Stimulated activated CD4-positive, alpha-beta T cell treated with anti-CD3 and anti-CD28 coated beads, Interleukin-12 subunit alpha, Interleukin-12 subunit beta, amount 100 ng/mL, for 4 hours (primary cell): Measurements from ENCODE around the gene GNAI1.

ENCODE experiments used
- DNase-seq: peaks from one replicate; pipeline ENCODE4 v3.0.0-alpha.2; 2020

The GNAI1 gene

GRCh38 chr7:80257756-80258155, 123.1 kb downstream of the GNAI1 start:
- no peak for DNase-seq

DNA sequence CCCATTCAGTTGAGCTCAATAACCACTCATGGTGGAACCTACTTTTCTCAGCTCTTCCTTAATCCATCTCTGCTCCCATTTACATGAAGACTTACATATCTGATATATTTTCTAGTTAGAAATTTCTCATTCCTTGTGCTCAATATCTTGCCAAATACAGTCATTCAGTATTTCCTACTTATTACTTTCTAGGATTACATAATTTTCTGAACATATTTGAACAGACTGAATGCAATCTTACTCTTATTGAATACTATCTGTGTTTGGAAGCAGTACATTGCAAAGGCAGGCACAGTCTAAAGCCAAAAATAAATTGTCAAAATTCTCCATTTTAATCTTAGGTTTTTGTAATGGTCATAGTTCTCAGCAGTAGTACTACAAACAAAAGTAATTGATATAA, 126.0 kb downstream of the GNAI1 start:
- DNase-seq, result no peak

DNA sequence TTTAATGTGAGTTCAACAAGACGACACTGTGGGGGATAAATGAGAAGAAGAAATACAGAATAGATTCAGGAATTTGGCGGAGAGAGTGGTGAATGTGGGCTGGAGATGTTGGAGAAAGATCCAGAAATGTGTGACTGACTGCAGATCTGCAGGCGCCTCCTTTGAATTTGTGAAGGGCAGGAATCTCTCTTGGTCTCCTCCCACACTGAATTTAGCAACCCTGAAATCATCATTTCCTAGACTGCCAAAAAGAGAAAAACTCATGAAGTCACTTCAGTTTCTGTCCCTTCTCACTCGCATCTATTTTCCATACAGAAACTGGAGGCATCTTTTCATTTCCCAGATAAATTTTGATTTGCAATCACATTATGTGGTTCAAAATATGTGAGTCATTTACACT, 128.7 kb downstream of the GNAI1 start:
- DNase-seq, result no peak

GRCh38 chr7:80263821-80264220, 129.2 kb downstream of the GNAI1 start:
- no peak for DNase-seq

DNA sequence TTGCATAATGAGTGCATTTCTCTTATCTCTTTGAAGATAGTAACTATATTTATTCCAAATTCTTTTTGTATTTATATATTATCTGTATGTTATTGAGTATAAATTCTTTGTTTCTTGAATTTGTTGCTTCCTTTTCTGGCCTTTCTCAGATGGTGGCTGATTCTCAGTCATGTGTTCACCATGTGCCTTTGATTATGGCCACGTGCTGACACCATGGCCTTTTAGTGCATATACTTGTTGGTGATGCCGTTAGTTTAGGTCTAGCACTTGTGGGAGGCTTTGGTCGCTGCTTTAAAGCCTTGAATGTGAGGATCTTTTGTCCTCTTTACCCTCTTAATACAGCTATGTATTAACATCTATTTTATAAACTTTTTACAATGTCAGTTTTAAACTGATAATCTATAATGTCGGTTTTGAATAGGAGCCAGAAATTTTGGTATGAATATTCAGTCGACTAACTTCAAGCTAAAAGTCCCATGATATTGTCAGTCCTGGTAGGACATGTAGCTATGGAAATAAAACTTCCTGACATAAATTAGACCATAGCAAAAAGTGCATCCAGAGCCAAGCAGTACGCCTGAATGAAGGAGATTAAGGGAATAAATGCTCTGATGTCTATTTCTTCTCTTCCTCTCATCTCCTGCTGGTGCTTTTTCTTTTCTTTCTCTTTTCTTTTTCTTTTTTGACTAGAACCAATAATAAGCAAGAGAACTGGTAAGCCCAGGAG, 130.3 kb downstream of the GNAI1 start:
- no peak for DNase-seq

DNA sequence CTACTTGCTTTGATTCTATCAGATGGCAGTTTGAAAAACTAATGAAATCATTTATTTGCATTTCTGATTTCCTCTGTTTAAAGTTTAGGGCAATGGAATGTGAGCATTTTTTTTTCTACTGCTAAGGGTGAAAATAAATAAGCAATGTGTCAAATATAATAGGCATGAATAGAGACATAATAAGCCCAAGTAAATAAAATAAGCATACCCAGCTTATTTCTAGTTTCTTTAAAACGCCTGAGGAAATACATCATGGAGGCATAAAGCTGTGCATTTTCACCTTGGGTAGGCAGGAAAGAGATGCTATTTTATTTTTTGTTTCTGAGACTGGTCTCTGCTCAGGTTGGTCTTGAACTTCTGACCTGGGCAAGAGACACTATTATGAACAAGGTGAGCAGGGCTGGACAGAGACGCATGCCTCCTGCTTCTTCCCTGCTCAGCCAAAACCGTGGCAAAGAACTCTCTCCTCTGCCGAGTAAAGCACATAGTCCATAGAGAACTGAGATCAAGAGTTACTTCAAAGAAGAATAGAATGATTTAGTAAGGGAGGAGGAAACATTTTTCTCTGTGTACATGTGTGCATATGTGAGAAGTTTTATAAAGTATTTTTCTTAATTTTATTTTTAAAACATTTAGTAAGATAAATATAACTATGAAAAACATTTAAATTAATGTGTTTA, 138.1 kb downstream of the GNAI1 start:
- DNase-seq, result no peak

- no peak for DNase-seq
Observed at GRCh38 chr7:80273327-80273726, 138.7 kb downstream of the GNAI1 start.

- DNase-seq, result no peak
Observed at GRCh38 chr7:80275192-80275605, 140.6 kb downstream of the GNAI1 start.
